HepG2 (cell line): ENCODE data around the gene ATOSB. TPM values are rescaled to one million over a fixed set of nuclear protein-coding genes. Genes with fewer than 3 reads are reported as not detected.

ENCODE experiments used
- CSRNP1 ChIP-seq: sonication (generic); formaldehyde crosslinking; IDR thresholded peaks from 2 replicates; pipeline ENCODE4 v1.8.1; 2023; ENCODE audit warnings: mild to moderate bottlenecking, missing genetic modification reagents
- GATAD1 ChIP-seq: IDR thresholded peaks from 2 replicates; pipeline ENCODE4 v1.6.1; 2016; ENCODE audit warnings: missing genetic modification reagents, missing compliant biosample characterization
- GLMP ChIP-seq: sonication (generic); formaldehyde crosslinking; IDR thresholded peaks from 2 replicates; pipeline ENCODE4 v1.9.0; 2021; ENCODE audit warnings: missing genetic modification reagents, mild to moderate bottlenecking, borderline replicate concordance
- NR2F6 ChIP-seq, 2 experiments: IDR thresholded peaks; 2 replicates each; pipeline ENCODE4 v1.6.1; 2016; ENCODE audit warnings: antibody characterized with exemption in 1 of 2, mild to moderate bottlenecking in 1 of 2
- SCMH1 ChIP-seq: sonication (generic); formaldehyde crosslinking; IDR thresholded peaks from 2 replicates; pipeline ENCODE4 v1.9.0; 2021; ENCODE audit warnings: missing genetic modification reagents, mild to moderate bottlenecking, borderline replicate concordance
- SNAPC2 ChIP-seq: sonication (generic); formaldehyde crosslinking; IDR thresholded peaks from 2 replicates; pipeline ENCODE4 v1.8.1; 2022; ENCODE audit warnings: mild to moderate bottlenecking, missing genetic modification reagents
- TSC22D2 ChIP-seq: sonication (generic); formaldehyde crosslinking; IDR thresholded peaks from 2 replicates; pipeline ENCODE4 v1.5.1; 2020; ENCODE audit warnings: missing genetic modification reagents, mild to moderate bottlenecking, borderline replicate concordance
- YY1 ChIP-seq: IDR thresholded peaks from 2 replicates; pipeline ENCODE4 v1.6.1; 2011; ENCODE audit warnings: low read length, low read depth, moderate library complexity, mild to moderate bottlenecking; ENCODE audit not compliant: insufficient read depth, insufficient replicate concordance
- ZBTB33 ChIP-seq: sonication (generic); formaldehyde crosslinking; IDR thresholded peaks from 2 replicates; pipeline ENCODE4 v1.4.0; 2020; ENCODE audit warnings: missing genetic modification reagents
- ZNF451 ChIP-seq: sonication (generic); formaldehyde crosslinking; IDR thresholded peaks from 2 replicates; pipeline ENCODE4 v1.5.0; 2020; ENCODE audit warnings: mild to moderate bottlenecking, missing genetic modification reagents
- ZNF558 ChIP-seq: sonication (generic); formaldehyde crosslinking; IDR thresholded peaks from 2 replicates; pipeline ENCODE4 v1.9.0; 2022; ENCODE audit warnings: mild to moderate bottlenecking, missing genetic modification reagents, borderline replicate concordance
- ZNF580 ChIP-seq: IDR thresholded peaks from 2 replicates; pipeline ENCODE4 v1.6.1; 2016; ENCODE audit warnings: low read depth, borderline replicate concordance
- ZNF598 ChIP-seq: sonication (generic); formaldehyde crosslinking; IDR thresholded peaks from 2 replicates; pipeline ENCODE4 v1.5.1; 2020; ENCODE audit warnings: mild to moderate bottlenecking, missing genetic modification reagents, borderline replicate concordance
- ZNF766 ChIP-seq: sonication (generic); formaldehyde crosslinking; IDR thresholded peaks from 2 replicates; pipeline ENCODE4 v1.5.0; 2020; ENCODE audit warnings: missing genetic modification reagents, borderline replicate concordance
- polyA plus RNA-seq, 8 experiments: library from polyadenylated mRNA; depleted of rRNA in 3 of 8; stranded (reverse) in 7 of 8; unstranded in 1 of 8; fragments of >200 nt; fragmentation: Illumina TruSeq in 4 of 8; extraction: Trizol in 4 of 8; gene quantifications; 2 replicates each; pipeline versions ENCODE4 v1.2.1 to v1.2.3, GENCODE V29; 2011 to 2016; ENCODE audit warnings: low read depth in 4 of 8, missing spikeins in 1 of 8, mixed read lengths in 1 of 8; ENCODE audit not compliant: insufficient read depth in 1 of 8
- total RNA-seq, 5 experiments: library from RNA; depleted of rRNA; stranded (reverse); fragments of >200 nt; fragmentation: Illumina TruSeq; extraction: Trizol; gene quantifications; 2 replicates each; pipeline ENCODE4 v1.2.3, GENCODE V29; 2016; ENCODE audit warnings: low read depth in 1 of 5
- TF ChIP-seq, protein P1 (sequence below): sonication (generic); formaldehyde crosslinking; IDR thresholded peaks from 2 replicates; pipeline ENCODE4 v1.9.0; 2022; ENCODE audit warnings: low read depth, missing genetic modification reagents
- TF ChIP-seq, protein P2 (sequence below): sonication (generic); formaldehyde crosslinking; IDR thresholded peaks from 2 replicates; pipeline ENCODE4 v1.8.0; 2022; ENCODE audit warnings: mild to moderate bottlenecking, missing genetic modification reagents, borderline replicate concordance
- TF ChIP-seq, protein P3 (sequence below): sonication (generic); formaldehyde crosslinking; IDR thresholded peaks from 2 replicates; pipeline ENCODE4 v1.8.0; 2022; ENCODE audit warnings: mild to moderate bottlenecking, missing genetic modification reagents; ENCODE audit not compliant: insufficient replicate concordance

The ATOSB gene
- total and polyA plus RNA-seq, 2 of the 13 experiments (the other 11 are each of a cell fraction or from before 2014, with no cell fraction given), result 1.9 to 6.4 TPM

GRCh38 chr9:35111001-35111933 lies 4.4 kb downstream of the ATOSB start (continued):
- no peak for TF ChIP-seq ZNF580 (CRISPR knock-in tag)
- no peak for TF ChIP-seq ZNF598
- TF ChIP-seq, protein P1, sequence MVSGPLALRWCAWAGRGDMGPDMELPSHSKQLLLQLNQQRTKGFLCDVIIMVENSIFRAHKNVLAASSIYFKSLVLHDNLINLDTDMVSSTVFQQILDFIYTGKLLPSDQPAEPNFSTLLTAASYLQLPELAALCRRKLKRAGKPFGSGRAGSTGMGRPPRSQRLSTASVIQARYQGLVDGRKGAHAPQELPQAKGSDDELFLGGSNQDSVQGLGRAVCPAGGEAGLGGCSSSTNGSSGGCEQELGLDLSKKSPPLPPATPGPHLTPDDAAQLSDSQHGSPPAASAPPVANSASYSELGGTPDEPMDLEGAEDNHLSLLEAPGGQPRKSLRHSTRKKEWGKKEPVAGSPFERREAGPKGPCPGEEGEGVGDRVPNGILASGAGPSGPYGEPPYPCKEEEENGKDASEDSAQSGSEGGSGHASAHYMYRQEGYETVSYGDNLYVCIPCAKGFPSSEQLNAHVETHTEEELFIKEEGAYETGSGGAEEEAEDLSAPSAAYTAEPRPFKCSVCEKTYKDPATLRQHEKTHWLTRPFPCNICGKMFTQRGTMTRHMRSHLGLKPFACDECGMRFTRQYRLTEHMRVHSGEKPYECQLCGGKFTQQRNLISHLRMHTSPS (CRISPR knock-in tag), result no peak
- TF ChIP-seq, protein P2, sequence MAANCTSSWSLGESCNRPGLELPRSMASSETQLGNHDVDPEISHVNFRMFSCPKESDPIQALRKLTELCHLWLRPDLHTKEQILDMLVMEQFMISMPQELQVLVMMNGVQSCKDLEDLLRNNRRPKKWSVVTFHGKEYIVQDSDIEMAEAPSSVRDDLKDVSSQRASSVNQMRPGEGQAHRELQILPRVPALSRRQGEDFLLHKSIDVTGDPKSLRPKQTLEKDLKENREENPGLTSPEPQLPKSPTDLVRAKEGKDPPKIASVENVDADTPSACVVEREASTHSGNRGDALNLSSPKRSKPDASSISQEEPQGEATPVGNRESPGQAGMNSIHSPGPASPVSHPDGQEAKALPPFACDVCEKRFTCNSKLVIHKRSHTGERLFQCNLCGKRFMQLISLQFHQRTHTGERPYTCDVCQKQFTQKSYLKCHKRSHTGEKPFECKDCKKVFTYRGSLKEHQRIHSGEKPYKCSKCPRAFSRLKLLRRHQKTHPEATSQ (CRISPR knock-in tag), result no peak
- no peak for TF ChIP-seq ZNF766 (CRISPR knock-in tag)
- TF ChIP-seq ZNF451, result no peak
- TF ChIP-seq SCMH1 (CRISPR knock-in tag), result no peak
- no peak for TF ChIP-seq TSC22D2 (CRISPR knock-in tag)
- TF ChIP-seq, protein P3, sequence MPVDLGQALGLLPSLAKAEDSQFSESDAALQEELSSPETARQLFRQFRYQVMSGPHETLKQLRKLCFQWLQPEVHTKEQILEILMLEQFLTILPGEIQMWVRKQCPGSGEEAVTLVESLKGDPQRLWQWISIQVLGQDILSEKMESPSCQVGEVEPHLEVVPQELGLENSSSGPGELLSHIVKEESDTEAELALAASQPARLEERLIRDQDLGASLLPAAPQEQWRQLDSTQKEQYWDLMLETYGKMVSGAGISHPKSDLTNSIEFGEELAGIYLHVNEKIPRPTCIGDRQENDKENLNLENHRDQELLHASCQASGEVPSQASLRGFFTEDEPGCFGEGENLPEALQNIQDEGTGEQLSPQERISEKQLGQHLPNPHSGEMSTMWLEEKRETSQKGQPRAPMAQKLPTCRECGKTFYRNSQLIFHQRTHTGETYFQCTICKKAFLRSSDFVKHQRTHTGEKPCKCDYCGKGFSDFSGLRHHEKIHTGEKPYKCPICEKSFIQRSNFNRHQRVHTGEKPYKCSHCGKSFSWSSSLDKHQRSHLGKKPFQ (CRISPR knock-in tag), result no peak
- no peak for TF ChIP-seq CSRNP1 (CRISPR knock-in tag)
- no peak for TF ChIP-seq ZBTB33 (CRISPR knock-in tag)
- no peak for TF ChIP-seq SNAPC2
- no peak for TF ChIP-seq GATAD1 (CRISPR knock-in tag)
- no peak for TF ChIP-seq ZNF558 (CRISPR knock-in tag)
- no peak for TF ChIP-seq NR2F6 (IDR thresholded peaks at IDR 0.05)
- no peak for TF ChIP-seq NR2F6 (CRISPR knock-in tag; IDR thresholded peaks at IDR 0.05)
- TF ChIP-seq GLMP (CRISPR knock-in tag), result no peak
- peak; percentile 29 for TF ChIP-seq YY1
